OCI-LY7 (cell line): ENCODE data around the gene ANKRD7. TPM values are rescaled to one million over a fixed set of nuclear protein-coding genes. Genes with fewer than 3 reads are reported as not detected.

Source experiments
- BruUV-seq: library from RNA; stranded (reverse); fragments of 400-500 nt; replicated peaks from 2 replicates; lab custom pipeline; 2021; lab: Mats Ljungman, UMichigan
- CTCF ChIA-PET: fragments of 300-600 bp; sonication (Branson Sonifier 250); formaldehyde crosslinking; loops from one replicate; lab custom pipeline; 2022; ENCODE audit warnings: antibody characterized with exemption; ENCODE audit not compliant: unreplicated experiment; lab: Charles Lee
- POLR2A ChIA-PET: fragments of 300-600 bp; sonication (Branson Sonifier 250); formaldehyde crosslinking; loops from one replicate; lab custom pipeline; 2022; ENCODE audit warnings: antibody characterized with exemption; lab: Charles Lee
- DNase-seq: peaks from one replicate; pipeline ENCODE4 v3.0.0-alpha.2; 2015; ENCODE audit warnings: low spot score
- H2AFZ ChIP-seq: fragments of 200-600 bp; sonication (generic), shearing (Covaris generic); 2 replicates; pipeline ENCODE4 v1.6.1; 2014; ENCODE audit warnings: mild to moderate bottlenecking, antibody characterized with exemption, low read length, moderate library complexity
- H3K27ac ChIP-seq: fragments of 200-600 bp; sonication (generic); 2 replicates; pipeline ENCODE4 v1.5.1; 2014; ENCODE audit warnings: mixed run types, low read depth, mild to moderate bottlenecking, moderate library complexity, low read length, inconsistent platforms; ENCODE audit not compliant: poor library complexity, severe bottlenecking
- H3K36me3 ChIP-seq: fragments of 200-600 bp; sonication (generic); 2 replicates; pipeline ENCODE4 v1.6.1; 2014; ENCODE audit warnings: mild to moderate bottlenecking, antibody characterized with exemption, low read length, moderate library complexity, mixed read lengths; ENCODE audit not compliant: insufficient read depth
- H3K4me1 ChIP-seq: fragments of 200-600 bp; sonication (generic); 2 replicates; pipeline ENCODE4 v1.5.1; 2014; ENCODE audit warnings: mild to moderate bottlenecking, low read length; ENCODE audit not compliant: insufficient read depth, poor library complexity, severe bottlenecking
- H3K4me2 ChIP-seq: fragments of 200-600 bp; sonication (generic); 2 replicates; pipeline ENCODE4 v1.6.1; 2014; ENCODE audit warnings: mild to moderate bottlenecking, low read length
- H3K4me3 ChIP-seq: fragments of 200-600 bp; sonication (generic); 2 replicates; pipeline ENCODE4 v1.5.1; 2014; ENCODE audit warnings: mild to moderate bottlenecking, low read depth, low read length; ENCODE audit not compliant: poor library complexity, severe bottlenecking
- H3K79me2 ChIP-seq: fragments of 200-600 bp; sonication (generic); 2 replicates; pipeline ENCODE4 v1.6.1; 2016; ENCODE audit warnings: low read depth, mild to moderate bottlenecking, low read length, moderate library complexity, mixed read lengths; ENCODE audit not compliant: insufficient read depth
- H3K9me2 ChIP-seq: fragments of 200-600 bp; sonication (generic); 2 replicates; pipeline ENCODE4 v1.6.1; 2016; ENCODE audit warnings: mild to moderate bottlenecking, low read length, mixed read lengths; ENCODE audit not compliant: insufficient read depth
- H3K9me3 ChIP-seq: fragments of 200-600 bp; sonication (generic); 2 replicates; pipeline ENCODE4 v1.6.1; 2014; ENCODE audit warnings: mild to moderate bottlenecking, mixed run types, low read length, mixed read lengths
- H4K20me1 ChIP-seq: fragments of 200-600 bp; sonication (generic); 2 replicates; pipeline ENCODE4 v1.6.1; 2014; ENCODE audit warnings: mild to moderate bottlenecking, antibody characterized with exemption, low read length, moderate library complexity, mixed read lengths; ENCODE audit not compliant: insufficient read depth
- EZH2phosphoT487 ChIP-seq: fragments of 200-600 bp; sonication (generic); IDR thresholded peaks from 2 replicates; pipeline ENCODE4 v1.6.1; 2018; ENCODE audit warnings: low read depth, borderline replicate concordance, mild to moderate bottlenecking, mixed run types, antibody characterized with exemption, low read length, moderate library complexity, mixed read lengths
- intact Hi-C: fragments of 100-400 bp; cut with micrococcal nuclease; formaldehyde crosslinking; loops from one replicate; pipeline ENCODE4 v1.10.0; 2022; ENCODE audit not compliant: unreplicated experiment
- total RNA-seq, 2 experiments: library from RNA; depleted of rRNA in 1 of 2; stranded (reverse); fragments of >200 nt in 1 of 2; shearing (Covaris generic) in 1 of 2; gene quantifications; 2 replicates each; pipeline ENCODE4 v1.2.3, GENCODE V29; 2014 to 2022
- TF ChIP-seq, protein P1 (sequence below): fragments of 200-600 bp; sonication (generic); conservative IDR thresholded peaks from 2 replicates; pipeline ENCODE4 v1.5.1; 2014; ENCODE audit warnings: mild to moderate bottlenecking, antibody characterized with exemption, low read length, moderate library complexity, mixed read lengths

The ANKRD7 gene
- total RNA-seq, 2 experiments from 2014 or later = 0.38 to 2.3 TPM

DNA sequence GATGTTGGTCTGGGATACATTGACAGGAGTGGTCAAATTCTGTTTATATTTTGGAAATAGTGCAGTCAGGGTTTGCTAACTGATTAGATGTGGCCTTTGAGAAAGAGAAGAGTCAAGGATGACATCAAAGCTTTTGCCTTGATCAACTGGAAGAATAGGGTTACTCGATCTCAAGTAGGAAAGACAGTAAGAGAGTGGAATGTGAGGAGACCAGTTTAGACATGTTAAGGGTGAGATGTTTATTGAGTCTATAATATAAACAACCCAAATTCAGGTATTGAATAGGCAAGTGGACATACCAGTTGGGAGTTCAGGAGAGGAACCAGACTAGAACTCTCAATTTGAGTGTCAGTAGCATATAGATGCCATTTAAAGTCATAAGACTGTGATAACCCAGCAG lies 1.9 kb upstream of the ANKRD7 start:
- Histone ChIP-seq H3K4me3 (no peak overlapping the region), H3K36me3 (no peaks in the 10 kb centered on the region), H3K27ac (no peak overlapping the region), H3K9me3 (no peaks in the 10 kb centered on the region), H3K4me2 (no peak overlapping the region), H2AFZ (no peak overlapping the region), H4K20me1 (no peaks in the 10 kb centered on the region), H3K9me2 (no peaks in the 10 kb centered on the region), H3K4me1 (no peaks in the 10 kb centered on the region), H3K79me2 (no peaks in the 10 kb centered on the region)
- TF ChIP-seq, protein P1, sequence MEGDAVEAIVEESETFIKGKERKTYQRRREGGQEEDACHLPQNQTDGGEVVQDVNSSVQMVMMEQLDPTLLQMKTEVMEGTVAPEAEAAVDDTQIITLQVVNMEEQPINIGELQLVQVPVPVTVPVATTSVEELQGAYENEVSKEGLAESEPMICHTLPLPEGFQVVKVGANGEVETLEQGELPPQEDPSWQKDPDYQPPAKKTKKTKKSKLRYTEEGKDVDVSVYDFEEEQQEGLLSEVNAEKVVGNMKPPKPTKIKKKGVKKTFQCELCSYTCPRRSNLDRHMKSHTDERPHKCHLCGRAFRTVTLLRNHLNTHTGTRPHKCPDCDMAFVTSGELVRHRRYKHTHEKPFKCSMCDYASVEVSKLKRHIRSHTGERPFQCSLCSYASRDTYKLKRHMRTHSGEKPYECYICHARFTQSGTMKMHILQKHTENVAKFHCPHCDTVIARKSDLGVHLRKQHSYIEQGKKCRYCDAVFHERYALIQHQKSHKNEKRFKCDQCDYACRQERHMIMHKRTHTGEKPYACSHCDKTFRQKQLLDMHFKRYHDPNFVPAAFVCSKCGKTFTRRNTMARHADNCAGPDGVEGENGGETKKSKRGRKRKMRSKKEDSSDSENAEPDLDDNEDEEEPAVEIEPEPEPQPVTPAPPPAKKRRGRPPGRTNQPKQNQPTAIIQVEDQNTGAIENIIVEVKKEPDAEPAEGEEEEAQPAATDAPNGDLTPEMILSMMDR = no peak
- TF ChIP-seq EZH2phosphoT487 = no peak
- no peak for DNase-seq
- intact Hi-C loops = no loop called here
- ChIA-PET CTCF (no interaction called here), POLR2A (no interaction called here)
- BruUV-seq = no TSS peak

DNA sequence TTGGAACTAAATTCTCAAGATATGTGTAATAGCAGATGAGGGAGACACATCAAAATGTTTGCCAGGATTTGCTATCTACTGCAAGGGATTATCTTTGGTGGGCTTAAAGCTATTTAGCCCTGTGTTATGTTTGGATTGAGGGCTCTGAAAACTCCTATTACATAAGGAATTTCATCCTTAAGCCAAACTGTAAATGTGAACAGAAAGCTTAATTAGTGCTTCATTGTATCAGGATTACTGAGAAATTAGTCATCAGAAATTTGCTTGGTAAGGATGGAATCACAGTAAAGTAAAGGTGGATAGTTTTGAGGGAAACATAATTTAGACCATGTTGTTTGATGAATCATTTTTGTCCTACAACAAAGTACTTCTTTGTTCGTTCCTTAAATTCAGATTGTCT lies 8.3 kb downstream of the ANKRD7 start:
- CTCF ChIA-PET = no interaction called here
- Histone ChIP-seq H3K27ac (no peak overlapping the region), H2AFZ (no peak overlapping the region), H3K9me2 (no peaks in the 10 kb centered on the region), H3K36me3 (no peaks in the 10 kb centered on the region), H3K4me1 (no peaks in the 10 kb centered on the region), H3K4me2 (no peak overlapping the region), H3K9me3 (no peaks in the 10 kb centered on the region), H4K20me1 (no peaks in the 10 kb centered on the region), H3K79me2 (no peaks in the 10 kb centered on the region), H3K4me3 (no peak overlapping the region)
- POLR2A ChIA-PET = interaction anchor here (0.7 to 1.1 kb wide), 2 partner anchors 29 to 1074 kb away, joined by 3 to 4 read pairs; no protein-coding TSS in a partner anchor
- no peak for TF ChIP-seq EZH2phosphoT487
- TF ChIP-seq, protein P1 = no peak
- BruUV-seq = no TSS peak
- intact Hi-C loops = no loop called here
- no peak for DNase-seq

DNA sequence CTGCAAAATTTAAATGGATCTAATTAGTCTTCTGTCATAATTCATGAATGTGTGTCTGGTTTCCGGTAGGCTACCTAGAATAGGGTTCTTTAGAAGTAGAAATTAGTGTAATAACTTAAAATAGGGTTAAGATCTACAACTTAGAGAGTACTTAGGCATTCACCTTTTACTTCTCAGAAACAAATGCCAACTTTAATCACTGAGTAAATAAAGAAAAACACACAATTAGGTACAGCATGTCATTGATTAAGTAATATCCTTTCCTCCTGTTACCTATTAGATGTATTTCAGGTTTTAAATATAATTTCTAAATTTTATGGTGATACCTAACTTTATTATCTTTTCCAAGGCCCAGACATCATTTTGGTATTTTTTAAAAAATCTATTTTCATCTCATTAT lies 9.3 kb downstream of the ANKRD7 start:
- no peaks in the 10 kb centered on the region for H3K36me3 ChIP-seq
- intact Hi-C loops = no loop called here
- no peaks in the 10 kb centered on the region for H3K9me2 ChIP-seq
- H3K79me2 ChIP-seq = no peaks in the 10 kb centered on the region
- H3K4me1 ChIP-seq = no peaks in the 10 kb centered on the region
- no peak overlapping the region for H3K4me2 ChIP-seq
- TF ChIP-seq EZH2phosphoT487 = no peak
- TF ChIP-seq, protein P1 = no peak
- no peaks in the 10 kb centered on the region for H3K9me3 ChIP-seq
- POLR2A ChIA-PET = no interaction called here
- no peak overlapping the region for H2AFZ ChIP-seq
- no peaks in the 10 kb centered on the region for H4K20me1 ChIP-seq
- H3K4me3 ChIP-seq = no peak overlapping the region
- BruUV-seq = no TSS peak
- CTCF ChIA-PET = no interaction called here
- no peak overlapping the region for H3K27ac ChIP-seq
- no peak for DNase-seq
